A172 (cell line): ENCODE results near the gene CRIP3. TPM values are rescaled to one million over a fixed set of nuclear protein-coding genes. Genes with fewer than 3 reads are reported as not detected.

Experiments
- DNase-seq: peaks from one replicate; pipeline ENCODE4 v3.0.0-alpha.2; 2015; ENCODE audit warnings: low spot score
- total RNA-seq: library from RNA; depleted of rRNA; stranded (reverse); fragments of >200 nt; shearing (Covaris generic); gene quantifications from 2 replicates; pipeline ENCODE4 v1.2.3, GENCODE V29; 2014

CRIP3 gene
- total RNA-seq, 1 experiment from 2014 or later, result not detected

- DNase-seq, result no peak
These were observed 34.9 kb downstream of the CRIP3 start for GRCh38 chr6:43273707-43274106.

- no peak for DNase-seq
These were observed 36.7 kb downstream of the CRIP3 start for GRCh38 chr6:43271944-43272343.

GRCh38 chr6:43271103-43271815, 37.4 kb downstream of the CRIP3 start:
- no peak for DNase-seq

GRCh38 chr6:43269273-43270007, 39.2 kb downstream of the CRIP3 start:
- DNase-seq, result no peak

GRCh38 chr6:43268782-43269272, 39.8 kb downstream of the CRIP3 start:
- no peak for DNase-seq

DNA sequence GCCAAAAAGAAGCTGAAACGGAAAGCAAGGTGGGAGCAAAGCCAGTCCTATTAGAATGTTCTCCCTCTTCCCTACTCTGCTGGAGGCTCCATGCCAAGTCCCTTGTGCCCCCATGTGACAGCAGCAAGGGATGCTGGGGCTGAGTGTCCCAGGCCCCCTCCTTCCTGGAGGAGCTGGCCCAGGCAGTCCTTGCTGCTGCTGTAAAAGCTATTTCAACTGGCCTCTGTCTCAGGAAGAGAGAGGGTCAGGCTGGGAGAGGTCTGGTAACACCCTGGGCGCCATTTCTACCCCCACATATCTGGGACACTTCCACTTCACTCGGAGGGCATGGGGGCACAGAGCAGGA, 40.3 kb downstream of the CRIP3 start:
- no peak for DNase-seq

DNA sequence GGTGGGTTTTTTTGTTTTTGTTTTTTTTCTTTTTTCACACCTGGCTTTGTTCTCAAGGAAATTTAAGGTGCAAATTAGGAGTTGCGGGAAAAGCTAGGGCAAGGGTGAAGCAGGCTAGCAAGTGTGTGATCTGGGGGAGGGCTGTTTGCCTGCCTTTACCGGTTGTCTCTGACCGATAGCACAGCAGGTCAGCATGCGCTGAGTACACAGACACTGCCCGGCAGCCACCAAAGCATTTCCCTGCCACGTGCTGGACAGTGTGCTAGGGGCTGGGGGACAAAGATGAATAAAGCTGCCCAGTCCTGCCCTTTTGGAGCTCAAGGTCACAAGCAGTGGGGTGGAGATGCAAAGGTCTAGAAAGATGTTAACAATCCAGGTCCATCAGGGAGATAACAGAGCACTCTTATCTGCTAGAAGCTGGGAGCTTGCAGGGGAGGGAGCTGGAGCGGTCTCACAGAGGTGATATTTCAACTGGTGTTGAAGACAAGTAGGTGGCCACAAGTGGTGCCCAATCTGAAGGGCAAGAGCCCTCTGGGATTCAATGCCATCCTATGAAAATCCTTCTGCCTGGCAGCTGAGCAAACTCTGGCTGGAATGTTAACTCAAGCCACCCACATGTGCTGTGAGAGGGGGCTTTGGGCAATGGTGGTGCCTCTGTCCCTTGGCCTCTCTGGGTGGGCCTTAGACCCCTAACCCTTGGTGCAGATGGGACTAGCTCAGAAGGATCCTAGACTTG, 40.8 kb downstream of the CRIP3 start:
- DNase-seq, result no peak

DNA sequence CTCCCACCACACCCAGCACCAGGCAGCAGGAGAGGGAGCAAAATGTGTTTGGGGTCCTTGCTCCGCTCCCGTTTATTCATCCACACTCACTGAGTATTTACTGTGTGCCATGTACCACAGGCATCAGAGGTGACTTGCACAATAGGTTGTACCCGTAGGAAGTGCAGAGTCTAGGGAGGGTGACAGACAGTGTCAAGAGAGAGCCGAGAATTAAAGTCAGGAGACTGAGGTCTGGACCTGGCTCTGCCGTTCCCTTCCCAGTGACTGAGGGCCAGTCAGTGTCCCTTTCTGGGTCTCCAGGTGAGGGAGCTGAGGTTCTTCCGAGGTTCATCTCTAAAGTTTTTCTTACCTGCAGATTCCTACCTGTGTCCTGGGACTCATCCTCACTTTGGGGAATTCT, 43.1 kb downstream of the CRIP3 start:
- no peak for DNase-seq

DNA sequence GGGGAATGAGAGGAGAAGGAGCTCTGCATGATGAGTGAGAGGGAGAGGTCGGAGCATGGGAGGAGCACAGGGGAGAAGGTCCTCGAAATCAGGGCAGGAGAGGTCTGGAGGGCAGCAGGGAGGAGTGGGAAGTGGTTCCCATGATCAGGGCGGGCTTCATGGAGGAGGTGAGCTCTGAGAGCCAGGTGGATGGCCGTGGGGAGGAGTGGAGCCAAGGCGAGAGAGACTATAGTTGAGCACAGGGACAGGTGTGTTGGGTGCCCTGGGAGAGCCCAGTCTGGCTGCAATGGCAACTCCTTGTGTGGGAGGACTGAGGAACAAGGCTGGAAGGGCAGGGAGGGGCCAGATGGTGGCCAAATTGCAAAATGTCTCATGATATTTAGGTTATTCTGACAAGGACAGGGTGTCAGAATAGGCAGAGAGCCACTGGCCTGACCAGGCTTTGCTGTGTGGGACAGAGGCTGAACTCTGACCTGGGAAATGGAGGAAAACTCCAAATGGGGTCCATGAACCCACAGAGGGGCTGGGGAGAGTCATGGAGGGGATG, 44.0 kb downstream of the CRIP3 start:
- DNase-seq, result no peak

GRCh38 chr6:43263314-43264178, 45.1 kb downstream of the CRIP3 start:
- peak; percentile 54 for DNase-seq

- DNase-seq, result no peak
These were observed 45.8 kb downstream of the CRIP3 start for GRCh38 chr6:43262780-43263313.

- no peak for DNase-seq
These were observed 46.4 kb downstream of the CRIP3 start for GRCh38 chr6:43262000-43262779.

DNA sequence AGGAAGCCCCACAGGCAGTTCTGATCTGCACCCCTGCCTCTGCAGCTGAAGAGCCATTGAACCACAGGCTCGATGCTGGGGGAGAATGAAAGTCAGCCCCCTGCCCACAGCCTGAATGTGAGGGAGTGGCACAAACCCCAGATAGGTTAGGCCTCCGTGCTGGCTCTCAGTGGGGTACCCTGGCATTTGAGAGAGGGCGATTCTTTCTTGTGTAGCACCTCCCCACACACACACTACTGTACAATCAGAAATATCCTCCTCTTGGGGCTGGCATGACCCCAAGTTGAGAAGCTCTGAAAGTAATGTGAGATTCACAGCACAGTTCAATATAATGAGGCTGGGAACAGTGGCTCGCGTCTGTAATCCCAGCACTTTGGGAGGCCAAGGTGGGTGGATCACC, 47.4 kb downstream of the CRIP3 start:
- DNase-seq, result no peak

DNA sequence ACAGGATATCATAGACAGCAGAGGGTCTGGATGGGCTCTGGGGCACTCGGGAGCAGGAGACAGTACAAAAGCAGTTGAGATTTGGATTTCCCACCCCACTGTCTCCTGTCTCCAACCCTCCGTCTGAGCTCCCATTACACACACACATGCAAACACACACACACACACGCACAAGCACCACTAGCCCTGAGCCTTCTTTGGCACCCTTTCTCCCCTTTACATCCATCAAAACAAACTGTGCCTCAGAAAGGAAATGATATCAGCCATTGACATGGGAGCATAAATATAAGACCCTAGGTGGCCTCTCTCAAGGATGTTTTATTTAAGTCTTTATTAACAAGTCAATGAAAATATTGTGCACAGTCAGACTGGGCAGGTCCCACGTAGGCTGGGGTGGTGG, 47.8 kb downstream of the CRIP3 start:
- DNase-seq, result no peak

- no peak for DNase-seq
These were observed 49.6 kb downstream of the CRIP3 start for GRCh38 chr6:43258807-43259686.

GRCh38 chr6:43258180-43258579, 50.4 kb downstream of the CRIP3 start:
- DNase-seq, result no peak

DNA sequence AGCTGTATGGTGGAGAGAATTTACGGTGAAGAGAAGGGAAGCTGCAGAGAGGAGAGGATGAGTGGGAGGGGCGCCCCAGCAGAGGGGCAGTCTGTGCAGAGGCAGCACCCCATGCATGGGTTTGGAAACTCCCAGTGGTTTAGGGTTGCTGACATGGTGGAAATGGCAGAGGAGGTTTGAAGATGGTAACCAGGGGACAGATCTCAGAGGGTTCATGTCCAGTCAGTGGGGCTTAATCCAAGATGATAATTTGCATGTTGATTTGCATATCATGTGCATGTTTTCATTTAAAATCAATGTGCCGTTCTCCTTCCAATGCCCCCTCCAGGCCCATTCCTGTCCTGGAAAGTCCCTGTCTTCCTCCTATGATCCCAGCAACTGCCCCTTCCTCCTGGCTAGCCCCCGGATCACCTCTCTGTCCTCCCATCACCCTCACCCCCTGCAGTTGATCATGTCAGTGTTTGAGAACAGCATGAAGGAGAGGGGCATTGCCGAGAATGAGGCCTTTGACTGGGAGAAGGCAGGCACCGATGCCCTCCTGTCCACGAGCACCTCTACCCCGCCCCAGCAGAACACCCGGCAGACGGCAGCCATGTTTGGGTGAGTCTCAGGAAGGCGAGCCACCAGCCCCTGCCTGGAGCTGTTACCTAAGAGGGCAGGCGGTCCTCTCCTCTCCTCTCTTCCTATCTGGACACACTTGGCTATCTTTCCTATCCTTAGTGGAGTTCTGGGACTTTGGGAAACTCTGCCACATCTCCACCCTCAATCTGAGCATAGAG, 51.1 kb downstream of the CRIP3 start:
- DNase-seq, result no peak

GRCh38 chr6:43256670-43257366, 51.8 kb downstream of the CRIP3 start:
- no peak for DNase-seq
